HCT116 (cell line): ENCODE measurements around the gene SERPIND1. TPM values are rescaled to one million over a fixed set of nuclear protein-coding genes. Genes with fewer than 3 reads are reported as not detected.
"Not testable (repeated sequence)": the region's sequence is repeated elsewhere in the genome, so short reads cannot be mapped to it uniquely, and the experiment has no call there.

Experiments
- ATAC-seq: fragments of 200-7000 bp; cut with Tn5 transposase; 2 replicates; pipeline ENCODE4 v1.9.1; 2020; ENCODE audit warnings: mild to moderate bottlenecking, moderate library complexity
- BruUV-seq: library from RNA; stranded (reverse); fragments of 400-500 nt; replicated peaks from 2 replicates; lab custom pipeline; 2021; lab: Mats Ljungman, UMichigan
- CTCF ChIA-PET: fragments of 300-600 bp; sonication (Branson Sonifier 250); formaldehyde crosslinking; loops from one replicate; lab custom pipeline; 2021; ENCODE audit warnings: antibody characterized with exemption; lab: Charles Lee
- POLR2A ChIA-PET: fragments of 300-600, 350-600 bp; sonication (Branson Sonifier 250); formaldehyde crosslinking; loops from one replicate; lab custom pipeline; 2021; ENCODE audit warnings: antibody characterized with exemption; lab: Charles Lee
- RAD21 ChIA-PET, 2 experiments: fragments of 300-600 bp; sonication (Branson Sonifier 250); formaldehyde crosslinking; loops; one replicate each; lab custom pipeline; 2023; ENCODE audit warnings: low total read pairs in 2 of 2; ENCODE audit not compliant: uncharacterized antibody in 2 of 2, unreplicated experiment in 2 of 2, low non-redundant PET in 1 of 2; lab: Charles Lee
- DNase-seq: peaks from one replicate; pipeline ENCODE4 v3.0.0-alpha.2; 2010; ENCODE audit warnings: low read depth, low spot score
- H2AFZ ChIP-seq: fragments of 200-600 bp; shearing (Covaris generic), sonication (generic); 2 replicates; pipeline ENCODE4 v1.6.1; 2017; ENCODE audit warnings: low read depth, mixed run types, mixed read lengths, antibody characterized with exemption, low read length; ENCODE audit not compliant: poor library complexity, severe bottlenecking
- H3K27ac ChIP-seq: 2 replicates; pipeline ENCODE4 v1.5.1; 2012; ENCODE audit warnings: low read depth, low read length
- H3K27me3 ChIP-seq: fragments of 200-600 bp; sonication (generic); 2 replicates; pipeline ENCODE4 v1.6.1; 2016; ENCODE audit warnings: mixed run types, low read length, mixed read lengths; ENCODE audit not compliant: insufficient read depth
- H3K36me3 ChIP-seq, 2 experiments: fragments of 200-500 bp in 1 of 2; fragments of 200-600 bp in 1 of 2; sonication (Bioruptor generic) in 1 of 2; sonication (generic) in 1 of 2; 2 replicates each; pipeline versions ENCODE4 v1.5.1 to v1.6.1; 2014 to 2016; ENCODE audit warnings: low read length in 2 of 2, inconsistent platforms in 1 of 2, mixed read lengths in 1 of 2, mixed run types in 1 of 2; ENCODE audit not compliant: insufficient read depth in 2 of 2, control insufficient read depth in 1 of 2
- H3K4me1 ChIP-seq, 2 experiments: fragments of 200-600 bp in 1 of 2; sonication (generic) in 1 of 2; 2 replicates each; pipeline versions ENCODE4 v1.5.1 to v1.6.1; 2012 to 2017; ENCODE audit warnings: low read length in 2 of 2, inconsistent platforms in 1 of 2, mild to moderate bottlenecking in 1 of 2, mixed read lengths in 1 of 2, mixed run types in 1 of 2, moderate library complexity in 1 of 2; ENCODE audit not compliant: insufficient read depth in 2 of 2, control insufficient read depth in 1 of 2
- H3K4me2 ChIP-seq: fragments of 200-600 bp; sonication (generic); 2 replicates; pipeline ENCODE4 v1.6.1; 2017; ENCODE audit warnings: mixed run types, low read length, mixed read lengths
- H3K4me3 ChIP-seq, 2 experiments: fragments of 200-600 bp in 1 of 2; sonication (generic) in 1 of 2; replicated peaks in 1 of 2; 2 replicates each; pipeline ENCODE4 v1.5.1; 2011 to 2016; ENCODE audit warnings: low read length in 2 of 2, control low read depth in 1 of 2, low read depth in 1 of 2, mild to moderate bottlenecking in 1 of 2, mixed read lengths in 1 of 2, mixed run types in 1 of 2
- H3K79me2 ChIP-seq: fragments of 200-600 bp; sonication (generic); 2 replicates; pipeline ENCODE4 v1.6.1; 2017; ENCODE audit warnings: mild to moderate bottlenecking, mixed run types, low read length, moderate library complexity, mixed read lengths; ENCODE audit not compliant: insufficient read depth
- H3K9ac ChIP-seq: fragments of 200-600 bp; sonication (generic); 2 replicates; pipeline ENCODE4 v1.6.1; 2016; ENCODE audit warnings: low read length, mixed read lengths
- H3K9me2 ChIP-seq: fragments of 200-600 bp; sonication (generic), shearing (Covaris generic); 2 replicates; pipeline ENCODE4 v1.6.1; 2017; ENCODE audit warnings: mixed run types, mild to moderate bottlenecking, moderate library complexity; ENCODE audit not compliant: insufficient read depth
- H3K9me3 ChIP-seq, 2 experiments: fragments of 200-500 bp in 1 of 2; fragments of 200-600 bp in 1 of 2; sonication (Bioruptor generic) in 1 of 2; sonication (generic) in 1 of 2; 2 replicates each; pipeline ENCODE4 v1.6.1; 2014 to 2017; ENCODE audit warnings: low read length in 2 of 2, mixed read lengths in 2 of 2, inconsistent platforms in 1 of 2, low read depth in 1 of 2, mild to moderate bottlenecking in 1 of 2, mixed run types in 1 of 2, moderate library complexity in 1 of 2; ENCODE audit not compliant: control insufficient read depth in 1 of 2, insufficient read depth in 1 of 2
- H4K20me1 ChIP-seq: fragments of 200-600 bp; sonication (generic), shearing (Covaris generic); 2 replicates; pipeline ENCODE4 v1.6.1; 2017; ENCODE audit warnings: mixed run types, mild to moderate bottlenecking, moderate library complexity; ENCODE audit not compliant: insufficient read depth
- intact Hi-C: fragments of 100-400 bp; cut with micrococcal nuclease; formaldehyde crosslinking; loops from 2 replicates; pipeline ENCODE4 v1.10.0; 2022
- total RNA-seq: library from RNA; stranded (reverse); gene quantifications from one replicate; pipeline ENCODE4 v1.2.1, GENCODE V29; 2021; ENCODE audit not compliant: unreplicated experiment

The SERPIND1 gene
- total RNA-seq, 1 experiment from 2014 or later: 0.25 TPM

GRCh38 chr22:20735356-20736162 lies 38.4 kb upstream of the SERPIND1 start:
- H3K9me2 ChIP-seq, intact Hi-C loops, H3K9ac ChIP-seq, H3K36me3 ChIP-seq, H3K9me3 ChIP-seq, H3K27me3 ChIP-seq, ATAC-seq, H3K4me1 ChIP-seq, POLR2A ChIA-PET, BruUV-seq, RAD21 ChIA-PET, DNase-seq, H3K27ac ChIP-seq, H2AFZ ChIP-seq, H3K4me2 ChIP-seq, H4K20me1 ChIP-seq, H3K79me2 ChIP-seq, H3K4me3 ChIP-seq, CTCF ChIA-PET: not testable (repeated sequence)

DNA sequence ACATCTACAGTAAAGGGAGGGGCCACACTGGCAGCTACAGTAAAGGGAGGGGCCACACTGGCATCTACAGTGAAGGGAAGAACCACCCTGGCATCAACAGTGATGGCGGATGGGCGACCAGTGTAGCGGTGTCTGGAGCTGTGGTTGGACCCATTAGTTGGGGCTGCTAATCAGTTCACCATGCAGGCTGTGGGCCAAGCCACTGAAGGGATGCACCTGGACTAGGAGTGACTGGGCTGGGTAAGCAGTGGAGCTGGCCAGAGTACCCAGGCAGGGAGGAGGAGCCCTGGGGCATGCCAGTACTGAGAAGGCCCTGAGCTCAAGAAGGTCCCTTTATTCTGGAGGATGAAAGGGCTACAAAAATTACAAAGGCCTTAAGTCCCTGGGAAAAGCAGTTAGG lies 37.0 kb upstream of the SERPIND1 start:
- DNase-seq, H3K4me3 ChIP-seq, RAD21 ChIA-PET, ATAC-seq, H3K9me2 ChIP-seq, H3K27ac ChIP-seq, H3K4me2 ChIP-seq, CTCF ChIA-PET, H2AFZ ChIP-seq, H3K79me2 ChIP-seq, H3K9me3 ChIP-seq, POLR2A ChIA-PET, intact Hi-C loops, H4K20me1 ChIP-seq, H3K9ac ChIP-seq, H3K4me1 ChIP-seq, BruUV-seq, H3K36me3 ChIP-seq, H3K27me3 ChIP-seq: not testable (repeated sequence)
